HCT116 (cell line): Measurements from ENCODE around the gene SOST. TPM values are rescaled to one million over a fixed set of nuclear protein-coding genes. Genes with fewer than 3 reads are reported as not detected.

Experiments
- ATAC-seq: fragments of 200-7000 bp; cut with Tn5 transposase; 2 replicates; pipeline ENCODE4 v1.9.1; 2020; ENCODE audit warnings: mild to moderate bottlenecking, moderate library complexity
- BruUV-seq: library from RNA; stranded (reverse); fragments of 400-500 nt; replicated peaks from 2 replicates; lab custom pipeline; 2021; lab: Mats Ljungman, UMichigan
- CTCF ChIA-PET: fragments of 300-600 bp; sonication (Branson Sonifier 250); formaldehyde crosslinking; loops from one replicate; lab custom pipeline; 2021; ENCODE audit warnings: antibody characterized with exemption; lab: Charles Lee
- POLR2A ChIA-PET: fragments of 300-600, 350-600 bp; sonication (Branson Sonifier 250); formaldehyde crosslinking; loops from one replicate; lab custom pipeline; 2021; ENCODE audit warnings: antibody characterized with exemption; lab: Charles Lee
- RAD21 ChIA-PET, 2 experiments: fragments of 300-600 bp; sonication (Branson Sonifier 250); formaldehyde crosslinking; loops; one replicate each; lab custom pipeline; 2023; ENCODE audit warnings: low total read pairs in 2 of 2; ENCODE audit not compliant: uncharacterized antibody in 2 of 2, unreplicated experiment in 2 of 2, low non-redundant PET in 1 of 2; lab: Charles Lee
- DNase-seq: peaks from one replicate; pipeline ENCODE4 v3.0.0-alpha.2; 2010; ENCODE audit warnings: low read depth, low spot score
- H2AFZ ChIP-seq: fragments of 200-600 bp; shearing (Covaris generic), sonication (generic); 2 replicates; pipeline ENCODE4 v1.6.1; 2017; ENCODE audit warnings: low read depth, mixed run types, mixed read lengths, antibody characterized with exemption, low read length; ENCODE audit not compliant: poor library complexity, severe bottlenecking
- H3K27ac ChIP-seq: 2 replicates; pipeline ENCODE4 v1.5.1; 2012; ENCODE audit warnings: low read depth, low read length
- H3K27me3 ChIP-seq: fragments of 200-600 bp; sonication (generic); 2 replicates; pipeline ENCODE4 v1.6.1; 2016; ENCODE audit warnings: mixed run types, low read length, mixed read lengths; ENCODE audit not compliant: insufficient read depth
- H3K36me3 ChIP-seq, 2 experiments: fragments of 200-500 bp in 1 of 2; fragments of 200-600 bp in 1 of 2; sonication (Bioruptor generic) in 1 of 2; sonication (generic) in 1 of 2; 2 replicates each; pipeline versions ENCODE4 v1.5.1 to v1.6.1; 2014 to 2016; ENCODE audit warnings: low read length in 2 of 2, inconsistent platforms in 1 of 2, mixed read lengths in 1 of 2, mixed run types in 1 of 2; ENCODE audit not compliant: insufficient read depth in 2 of 2, control insufficient read depth in 1 of 2
- H3K4me1 ChIP-seq, 2 experiments: fragments of 200-600 bp in 1 of 2; sonication (generic) in 1 of 2; 2 replicates each; pipeline versions ENCODE4 v1.5.1 to v1.6.1; 2012 to 2017; ENCODE audit warnings: low read length in 2 of 2, inconsistent platforms in 1 of 2, mild to moderate bottlenecking in 1 of 2, mixed read lengths in 1 of 2, mixed run types in 1 of 2, moderate library complexity in 1 of 2; ENCODE audit not compliant: insufficient read depth in 2 of 2, control insufficient read depth in 1 of 2
- H3K4me2 ChIP-seq: fragments of 200-600 bp; sonication (generic); 2 replicates; pipeline ENCODE4 v1.6.1; 2017; ENCODE audit warnings: mixed run types, low read length, mixed read lengths
- H3K4me3 ChIP-seq, 2 experiments: fragments of 200-600 bp in 1 of 2; sonication (generic) in 1 of 2; replicated peaks in 1 of 2; 2 replicates each; pipeline ENCODE4 v1.5.1; 2011 to 2016; ENCODE audit warnings: low read length in 2 of 2, control low read depth in 1 of 2, low read depth in 1 of 2, mild to moderate bottlenecking in 1 of 2, mixed read lengths in 1 of 2, mixed run types in 1 of 2
- H3K79me2 ChIP-seq: fragments of 200-600 bp; sonication (generic); 2 replicates; pipeline ENCODE4 v1.6.1; 2017; ENCODE audit warnings: mild to moderate bottlenecking, mixed run types, low read length, moderate library complexity, mixed read lengths; ENCODE audit not compliant: insufficient read depth
- H3K9ac ChIP-seq: fragments of 200-600 bp; sonication (generic); 2 replicates; pipeline ENCODE4 v1.6.1; 2016; ENCODE audit warnings: low read length, mixed read lengths
- H3K9me2 ChIP-seq: fragments of 200-600 bp; sonication (generic), shearing (Covaris generic); 2 replicates; pipeline ENCODE4 v1.6.1; 2017; ENCODE audit warnings: mixed run types, mild to moderate bottlenecking, moderate library complexity; ENCODE audit not compliant: insufficient read depth
- H3K9me3 ChIP-seq, 2 experiments: fragments of 200-500 bp in 1 of 2; fragments of 200-600 bp in 1 of 2; sonication (Bioruptor generic) in 1 of 2; sonication (generic) in 1 of 2; 2 replicates each; pipeline ENCODE4 v1.6.1; 2014 to 2017; ENCODE audit warnings: low read length in 2 of 2, mixed read lengths in 2 of 2, inconsistent platforms in 1 of 2, low read depth in 1 of 2, mild to moderate bottlenecking in 1 of 2, mixed run types in 1 of 2, moderate library complexity in 1 of 2; ENCODE audit not compliant: control insufficient read depth in 1 of 2, insufficient read depth in 1 of 2
- H4K20me1 ChIP-seq: fragments of 200-600 bp; sonication (generic), shearing (Covaris generic); 2 replicates; pipeline ENCODE4 v1.6.1; 2017; ENCODE audit warnings: mixed run types, mild to moderate bottlenecking, moderate library complexity; ENCODE audit not compliant: insufficient read depth
- CBX3 ChIP-seq: IDR thresholded peaks from 2 replicates; pipeline ENCODE4 v1.6.1; 2012; ENCODE audit warnings: low read depth
- EGR1 ChIP-seq: IDR thresholded peaks from 2 replicates; pipeline ENCODE4 v1.6.1; 2012; ENCODE audit warnings: low read depth
- EZH2 ChIP-seq: fragments of 200-600 bp; sonication (generic); IDR thresholded peaks from 2 replicates; pipeline ENCODE4 v1.6.1; 2017; ENCODE audit warnings: antibody characterized with exemption, mixed run types
- EZH2phosphoT487 ChIP-seq: fragments of 200-600 bp; IDR thresholded peaks from 2 replicates; pipeline ENCODE4 v1.6.1; 2018; ENCODE audit warnings: antibody characterized with exemption, borderline replicate concordance
- FOSL1 ChIP-seq: IDR thresholded peaks from 2 replicates; pipeline ENCODE4 v1.6.1; 2012; ENCODE audit warnings: low read depth
- JUND ChIP-seq: IDR thresholded peaks from 2 replicates; pipeline ENCODE4 v1.6.1; 2012
- POLR2AphosphoS5 ChIP-seq: IDR thresholded peaks from 2 replicates; pipeline ENCODE4 v1.6.1; 2011; ENCODE audit warnings: mild to moderate bottlenecking, low read depth, low read length, moderate library complexity
- RAD21 ChIP-seq: IDR thresholded peaks from 2 replicates; pipeline ENCODE4 v1.6.1; 2012; ENCODE audit warnings: low read depth, mild to moderate bottlenecking
- SP1 ChIP-seq: IDR thresholded peaks from 2 replicates; pipeline ENCODE4 v1.6.1; 2012; ENCODE audit warnings: low read depth
- YY1 ChIP-seq: IDR thresholded peaks from 2 replicates; pipeline ENCODE4 v1.6.1; 2011; ENCODE audit warnings: low read length, low read depth, moderate library complexity, mild to moderate bottlenecking; ENCODE audit not compliant: insufficient replicate concordance; ENCODE audit errors: extremely low read depth
- ZBTB33 ChIP-seq: IDR thresholded peaks from 2 replicates; pipeline ENCODE4 v1.6.1; 2011; ENCODE audit warnings: mild to moderate bottlenecking, low read length, moderate library complexity; ENCODE audit not compliant: insufficient replicate concordance; ENCODE audit errors: extremely low read depth
- intact Hi-C: fragments of 100-400 bp; cut with micrococcal nuclease; formaldehyde crosslinking; loops from 2 replicates; pipeline ENCODE4 v1.10.0; 2022
- total RNA-seq: library from RNA; stranded (reverse); gene quantifications from one replicate; pipeline ENCODE4 v1.2.1, GENCODE V29; 2021; ENCODE audit not compliant: unreplicated experiment

Gene SOST
- total RNA-seq, 1 experiment from 2014 or later, result not detected

DNA sequence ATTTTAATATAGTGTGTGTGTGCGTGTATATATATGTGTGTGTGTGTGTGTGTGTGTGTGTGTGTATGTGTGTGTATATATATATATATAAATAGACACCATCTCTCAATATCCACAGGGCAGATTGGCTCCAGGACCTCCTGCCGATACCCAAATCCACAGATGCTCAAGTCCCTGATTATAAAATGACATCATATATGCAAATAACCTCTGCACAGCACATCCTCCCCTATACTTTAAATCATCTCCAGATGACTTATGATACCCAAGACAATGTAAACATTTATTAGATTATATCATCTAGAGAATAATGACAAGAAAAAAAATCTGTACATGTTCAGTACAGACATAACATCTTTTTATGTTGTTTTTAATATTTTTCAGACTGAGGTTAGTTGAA lies 12.4 kb upstream of the SOST start (continued):
- no peak for TF ChIP-seq ZBTB33
- no peak for TF ChIP-seq EZH2phosphoT487
- TF ChIP-seq CBX3, result no peak
- no peak for TF ChIP-seq RAD21
- no peak for TF ChIP-seq JUND
- TF ChIP-seq SP1, result no peak
- no peak for TF ChIP-seq POLR2AphosphoS5
- TF ChIP-seq FOSL1, result no peak

DNA sequence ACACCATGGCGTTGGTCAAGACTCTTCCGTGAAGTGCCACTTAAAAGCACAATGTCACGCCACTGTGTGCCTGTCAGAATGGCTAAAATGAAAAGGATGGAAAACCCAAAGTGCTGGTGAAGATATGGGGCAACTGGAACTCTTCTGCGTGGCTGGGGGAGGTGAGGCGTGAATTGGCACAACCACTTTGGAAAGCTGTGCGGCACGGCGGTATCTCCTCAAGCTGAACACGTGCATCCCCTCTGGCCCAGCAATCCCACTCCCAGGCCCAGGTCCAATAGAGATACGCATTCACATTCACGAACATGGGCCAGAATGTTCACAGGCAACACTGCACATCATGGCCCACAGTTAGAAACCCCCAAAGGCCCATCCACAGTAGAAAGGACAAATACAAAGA lies 11.3 kb upstream of the SOST start:
- Histone ChIP-seq H3K4me2 (no peak overlapping the region), H3K4me1 (no peaks in the 10 kb centered on the region), H4K20me1 (no peaks in the 10 kb centered on the region), H3K9me2 (no peaks in the 10 kb centered on the region), H3K4me3 (no peak overlapping the region), H3K27me3 (no peaks in the 10 kb centered on the region), H3K27ac (no peak overlapping the region), H3K9me3 (no peaks in the 10 kb centered on the region), H2AFZ (no peak overlapping the region), H3K79me2 (peaks cover 2% of the 10 kb centered on the region; the same call in 1 of the 2 replicates), H3K9ac (no peak overlapping the region), H3K36me3 (peaks cover 23 to 42% of the 10 kb centered on the region in 2 experiments)
- no peak for DNase-seq
- intact Hi-C loops, result no loop called here
- POLR2A ChIA-PET, result no interaction called here
- RAD21 ChIA-PET, result no interaction called here
- CTCF ChIA-PET, result no interaction called here
- no TSS peak for BruUV-seq
- no peak for TF ChIP-seq EZH2
- no peak for TF ChIP-seq ZBTB33
- TF ChIP-seq EZH2phosphoT487, result no peak
- no peak for TF ChIP-seq YY1
- TF ChIP-seq FOSL1, result no peak
- no peak for TF ChIP-seq EGR1
- no peak for ATAC-seq
